RWPE1 (cell line): ENCODE measurements around the gene ST6GALNAC3.

Experiments used
- CTCF ChIA-PET: fragments of 350-600 bp; sonication (Branson Sonifier 250); formaldehyde crosslinking; extraction: SDS; loops from one replicate; lab custom pipeline; 2021; lab: Yijun Ruan, JAX
- POLR2A ChIA-PET: fragments of 400-600 bp; formaldehyde crosslinking; extraction: SDS; loops from one replicate; lab custom pipeline; 2020; ENCODE audit warnings: antibody characterized with exemption; ENCODE audit not compliant: low non-redundant PET; lab: Yijun Ruan, JAX
- DNase-seq: peaks from one replicate; pipeline ENCODE4 v3.0.0; 2012; ENCODE audit warnings: low spot score
- H3K27ac ChIP-seq: fragments of 450-650 bp; 2 replicates; pipeline ENCODE4 v1.5.1; 2017
- TF ChIP-seq, protein P1 (sequence below): fragments of 450-650 bp; conservative IDR thresholded peaks from 2 replicates; pipeline ENCODE4 v1.5.1; 2017; ENCODE audit warnings: low read depth, mild to moderate bottlenecking

Gene ST6GALNAC3

DNA sequence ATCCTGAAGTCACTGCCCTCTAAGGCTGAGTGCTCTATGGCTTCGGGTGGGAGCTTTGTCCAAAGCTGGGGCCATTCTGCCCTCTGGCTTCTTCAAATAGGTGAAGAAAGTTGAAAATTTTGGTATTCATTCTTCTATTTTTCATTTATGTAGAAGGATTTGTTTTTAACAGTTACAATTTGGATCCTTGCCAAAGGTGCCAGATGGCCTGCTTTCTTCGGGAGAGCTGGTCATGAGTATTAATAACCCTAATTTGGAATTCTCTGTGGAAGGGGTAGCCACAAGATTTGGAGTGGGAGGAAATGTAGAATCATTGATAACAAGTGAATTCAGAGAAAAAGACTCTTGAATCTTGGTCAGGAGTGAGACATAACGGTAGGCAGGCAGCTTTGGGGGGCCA is 422.3 kb downstream of the ST6GALNAC3 start:
- POLR2A ChIA-PET, result no interaction called here
- CTCF ChIA-PET, result interaction anchor here (0.6 kb wide), 1 partner anchor 40 kb away, joined by 3 read pairs; no protein-coding TSS in a partner anchor

GRCh38 chr1:76500116-76500515 is 425.6 kb downstream of the ST6GALNAC3 start:
- no peak overlapping the region for H3K27ac ChIP-seq
- TF ChIP-seq, protein P1, sequence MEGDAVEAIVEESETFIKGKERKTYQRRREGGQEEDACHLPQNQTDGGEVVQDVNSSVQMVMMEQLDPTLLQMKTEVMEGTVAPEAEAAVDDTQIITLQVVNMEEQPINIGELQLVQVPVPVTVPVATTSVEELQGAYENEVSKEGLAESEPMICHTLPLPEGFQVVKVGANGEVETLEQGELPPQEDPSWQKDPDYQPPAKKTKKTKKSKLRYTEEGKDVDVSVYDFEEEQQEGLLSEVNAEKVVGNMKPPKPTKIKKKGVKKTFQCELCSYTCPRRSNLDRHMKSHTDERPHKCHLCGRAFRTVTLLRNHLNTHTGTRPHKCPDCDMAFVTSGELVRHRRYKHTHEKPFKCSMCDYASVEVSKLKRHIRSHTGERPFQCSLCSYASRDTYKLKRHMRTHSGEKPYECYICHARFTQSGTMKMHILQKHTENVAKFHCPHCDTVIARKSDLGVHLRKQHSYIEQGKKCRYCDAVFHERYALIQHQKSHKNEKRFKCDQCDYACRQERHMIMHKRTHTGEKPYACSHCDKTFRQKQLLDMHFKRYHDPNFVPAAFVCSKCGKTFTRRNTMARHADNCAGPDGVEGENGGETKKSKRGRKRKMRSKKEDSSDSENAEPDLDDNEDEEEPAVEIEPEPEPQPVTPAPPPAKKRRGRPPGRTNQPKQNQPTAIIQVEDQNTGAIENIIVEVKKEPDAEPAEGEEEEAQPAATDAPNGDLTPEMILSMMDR, result no peak
- ChIA-PET CTCF (interaction anchor here (0.7 kb wide), 1 partner anchor 303 kb away, joined by 3 read pairs; no protein-coding TSS in a partner anchor), POLR2A (no interaction called here)
- no peak for DNase-seq

More for the DNA sequence above, 422.3 kb downstream of the ST6GALNAC3 start:
- DNase-seq, result no peak
- TF ChIP-seq, protein P1, result no peak
- H3K27ac ChIP-seq, result no peak overlapping the region

DNA sequence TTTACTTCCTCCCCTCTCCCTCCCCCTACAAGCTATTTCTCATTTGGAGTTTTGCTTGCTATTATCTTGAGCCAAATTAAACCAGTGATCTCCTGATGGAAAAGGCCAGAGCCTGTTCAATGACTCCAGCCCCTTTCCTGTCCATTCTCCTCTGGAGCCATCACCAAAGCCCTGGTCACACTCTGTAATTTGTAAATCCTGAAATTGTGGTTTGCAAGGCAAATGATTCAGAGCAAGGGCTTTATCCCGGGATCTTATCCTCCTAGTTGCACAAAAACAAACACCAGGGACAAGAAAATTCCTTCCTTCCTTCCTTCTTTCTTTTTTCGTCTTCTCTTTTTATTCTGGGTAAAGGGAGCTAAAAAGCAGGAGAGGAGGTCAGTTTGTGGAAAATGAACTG is 426.6 kb downstream of the ST6GALNAC3 start:
- TF ChIP-seq, protein P1, result no peak
- no peak for DNase-seq
- CTCF ChIA-PET, result no interaction called here
- POLR2A ChIA-PET, result no interaction called here
- H3K27ac ChIP-seq, result no peak overlapping the region

GRCh38 chr1:76501586-76502219 is 427.2 kb downstream of the ST6GALNAC3 start:
- CTCF ChIA-PET, result no interaction called here
- DNase-seq, result no peak

GRCh38 chr1:76503100-76503499 is 428.6 kb downstream of the ST6GALNAC3 start:
- POLR2A ChIA-PET, result no interaction called here
- DNase-seq, result no peak
- CTCF ChIA-PET, result no interaction called here
- no peak overlapping the region for H3K27ac ChIP-seq
- TF ChIP-seq, protein P1, result no peak

More at GRCh38 chr1:76501586-76502219, 427.2 kb downstream of the ST6GALNAC3 start:
- no peak overlapping the region for H3K27ac ChIP-seq
- POLR2A ChIA-PET, result no interaction called here
- TF ChIP-seq, protein P1, result no peak

GRCh38 chr1:76503736-76504135 is 429.2 kb downstream of the ST6GALNAC3 start:
- ChIA-PET CTCF (no interaction called here), POLR2A (no interaction called here)
- H3K27ac ChIP-seq, result no peak overlapping the region
- DNase-seq, result no peak
- TF ChIP-seq, protein P1, result no peak
